HL-60 (cell line): ENCODE measurements around the gene SMC3.
"Not testable (repeated sequence)": the region's sequence is repeated elsewhere in the genome, so short reads cannot be mapped to it uniquely, and the experiment has no call there.

ENCODE experiments used
- POLR2AphosphoS5 ChIP-seq: IDR thresholded peaks from 2 replicates; pipeline ENCODE4 v1.6.1; 2012; ENCODE audit warnings: low read depth
- TF ChIP-seq, protein P1 (sequence below): IDR thresholded peaks from one replicate; pipeline ENCODE4 v1.5.1; 2011; ENCODE audit warnings: low read length, control low read depth, inconsistent platforms; ENCODE audit not compliant: insufficient read depth

DNA sequence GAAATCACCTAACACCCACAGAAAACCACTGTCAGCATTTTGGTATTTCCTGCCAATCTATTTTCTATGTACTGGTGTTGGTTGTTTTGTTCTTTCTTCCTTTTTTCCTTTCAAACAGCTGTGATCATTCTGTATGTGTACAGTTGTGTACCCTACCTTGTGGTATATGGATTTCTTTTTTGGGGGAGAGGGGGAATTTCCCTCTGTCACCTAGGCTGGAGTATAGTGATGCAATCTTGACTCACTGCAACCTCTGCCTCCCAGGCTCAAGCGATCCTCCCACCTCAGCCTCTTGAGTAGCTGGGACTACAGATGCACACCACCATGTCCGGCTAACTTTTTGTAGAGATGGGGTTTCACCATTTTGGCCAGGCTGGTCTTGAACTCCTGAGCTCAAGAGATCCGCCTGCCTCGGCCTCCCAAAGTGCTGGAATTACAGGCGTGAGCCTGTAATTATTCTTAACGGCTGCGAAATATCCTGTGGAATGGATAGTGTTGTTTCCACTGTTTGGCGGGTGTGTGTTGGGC, 38.4 kb upstream of the SMC3 start:
- TF ChIP-seq, protein P1, sequence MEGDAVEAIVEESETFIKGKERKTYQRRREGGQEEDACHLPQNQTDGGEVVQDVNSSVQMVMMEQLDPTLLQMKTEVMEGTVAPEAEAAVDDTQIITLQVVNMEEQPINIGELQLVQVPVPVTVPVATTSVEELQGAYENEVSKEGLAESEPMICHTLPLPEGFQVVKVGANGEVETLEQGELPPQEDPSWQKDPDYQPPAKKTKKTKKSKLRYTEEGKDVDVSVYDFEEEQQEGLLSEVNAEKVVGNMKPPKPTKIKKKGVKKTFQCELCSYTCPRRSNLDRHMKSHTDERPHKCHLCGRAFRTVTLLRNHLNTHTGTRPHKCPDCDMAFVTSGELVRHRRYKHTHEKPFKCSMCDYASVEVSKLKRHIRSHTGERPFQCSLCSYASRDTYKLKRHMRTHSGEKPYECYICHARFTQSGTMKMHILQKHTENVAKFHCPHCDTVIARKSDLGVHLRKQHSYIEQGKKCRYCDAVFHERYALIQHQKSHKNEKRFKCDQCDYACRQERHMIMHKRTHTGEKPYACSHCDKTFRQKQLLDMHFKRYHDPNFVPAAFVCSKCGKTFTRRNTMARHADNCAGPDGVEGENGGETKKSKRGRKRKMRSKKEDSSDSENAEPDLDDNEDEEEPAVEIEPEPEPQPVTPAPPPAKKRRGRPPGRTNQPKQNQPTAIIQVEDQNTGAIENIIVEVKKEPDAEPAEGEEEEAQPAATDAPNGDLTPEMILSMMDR = not testable (repeated sequence)
- not testable (repeated sequence) for TF ChIP-seq POLR2AphosphoS5
